Measurements from ENCODE around the gene GPRC5A. TPM values are rescaled to one million over a fixed set of nuclear protein-coding genes. Genes with fewer than 3 reads are reported as not detected.
A peak's percentile ranks its signal among the peaks of the same experiment; 100 is the strongest.

Gene GPRC5A
- polyA plus RNA-seq, 3 donors = 7.4 to 12.4 (median 11.7) TPM

- no peak for DNase-seq
Measured at GRCh38 chr12:12907552-12907951, 16.2 kb downstream of the GPRC5A start.

DNA sequence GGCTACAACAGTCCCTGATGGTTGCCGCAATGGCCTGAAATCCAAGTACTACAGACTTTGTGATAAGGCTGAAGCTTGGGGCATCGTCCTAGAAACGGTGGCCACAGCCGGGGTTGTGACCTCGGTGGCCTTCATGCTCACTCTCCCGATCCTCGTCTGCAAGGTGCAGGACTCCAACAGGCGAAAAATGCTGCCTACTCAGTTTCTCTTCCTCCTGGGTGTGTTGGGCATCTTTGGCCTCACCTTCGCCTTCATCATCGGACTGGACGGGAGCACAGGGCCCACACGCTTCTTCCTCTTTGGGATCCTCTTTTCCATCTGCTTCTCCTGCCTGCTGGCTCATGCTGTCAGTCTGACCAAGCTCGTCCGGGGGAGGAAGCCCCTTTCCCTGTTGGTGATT is 16.9 kb downstream of the GPRC5A start:
- no peak for DNase-seq

DNA sequence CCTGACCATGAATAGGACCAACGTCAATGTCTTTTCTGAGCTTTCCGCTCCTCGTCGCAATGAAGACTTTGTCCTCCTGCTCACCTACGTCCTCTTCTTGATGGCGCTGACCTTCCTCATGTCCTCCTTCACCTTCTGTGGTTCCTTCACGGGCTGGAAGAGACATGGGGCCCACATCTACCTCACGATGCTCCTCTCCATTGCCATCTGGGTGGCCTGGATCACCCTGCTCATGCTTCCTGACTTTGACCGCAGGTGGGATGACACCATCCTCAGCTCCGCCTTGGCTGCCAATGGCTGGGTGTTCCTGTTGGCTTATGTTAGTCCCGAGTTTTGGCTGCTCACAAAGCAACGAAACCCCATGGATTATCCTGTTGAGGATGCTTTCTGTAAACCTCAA is 17.3 kb downstream of the GPRC5A start:
- no peak for DNase-seq

- DNase-seq = no peak
Measured at GRCh38 chr12:12909228-12909994, 18.0 kb downstream of the GPRC5A start.

- no peak for DNase-seq
Measured at GRCh38 chr12:12909995-12910420, 18.6 kb downstream of the GPRC5A start.

DNA sequence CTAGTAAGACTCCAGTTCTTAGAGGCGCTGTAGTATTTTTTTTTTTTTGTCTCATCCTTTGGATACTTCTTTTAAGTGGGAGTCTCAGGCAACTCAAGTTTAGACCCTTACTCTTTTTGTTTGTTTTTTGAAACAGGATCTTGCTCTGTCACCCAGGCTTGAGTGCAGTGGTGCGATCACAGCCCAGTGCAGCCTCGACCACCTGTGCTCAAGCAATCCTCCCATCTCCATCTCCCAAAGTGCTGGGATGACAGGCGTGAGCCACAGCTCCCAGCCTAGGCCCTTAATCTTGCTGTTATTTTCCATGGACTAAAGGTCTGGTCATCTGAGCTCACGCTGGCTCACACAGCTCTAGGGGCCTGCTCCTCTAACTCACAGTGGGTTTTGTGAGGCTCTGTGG is 21.3 kb downstream of the GPRC5A start:
- DNase-seq = no peak

DNA sequence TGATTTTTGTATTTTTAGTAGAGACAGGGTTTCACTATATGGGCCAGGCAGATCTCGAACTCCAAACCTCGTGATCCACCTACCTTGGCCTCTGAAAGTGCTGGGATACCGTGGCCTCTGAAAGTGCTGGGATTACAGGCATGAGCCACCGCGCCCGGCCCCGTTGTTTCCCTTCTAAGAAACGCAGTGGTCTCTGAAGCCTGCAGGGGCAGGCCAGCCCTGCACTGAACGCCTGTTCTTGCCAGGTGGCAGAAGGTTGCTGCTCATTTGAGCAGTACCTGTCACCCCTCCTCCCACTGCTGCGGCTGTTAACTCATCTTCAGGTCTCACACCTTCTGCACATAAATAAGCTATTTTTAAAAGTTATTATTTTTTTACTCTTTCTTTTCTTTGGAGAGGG is 24.3 kb downstream of the GPRC5A start:
- DNase-seq = no peak

- peak; percentile 84 for DNase-seq
Measured at GRCh38 chr12:12916135-12916944, 25.0 kb downstream of the GPRC5A start.

DNA sequence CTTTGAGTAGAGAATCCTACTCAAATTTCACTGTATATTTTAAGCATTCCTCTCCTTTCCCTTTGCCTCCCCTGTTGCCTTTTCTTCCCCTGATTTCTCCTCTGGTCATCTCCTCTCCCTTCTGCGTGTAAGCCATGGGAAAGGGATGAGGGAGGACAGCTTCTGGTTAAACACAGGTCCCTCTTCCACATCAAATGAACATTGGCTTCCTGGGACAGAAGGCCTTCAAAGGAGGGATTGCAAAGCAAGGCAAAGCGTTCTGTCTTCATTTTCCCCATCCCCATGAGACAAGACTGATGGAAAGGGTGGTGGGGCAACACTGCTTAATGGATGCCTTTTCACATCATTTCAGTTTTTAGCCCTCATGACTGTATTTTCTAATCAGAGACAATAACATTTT is 26.2 kb downstream of the GPRC5A start:
- DNase-seq = no peak

DNA sequence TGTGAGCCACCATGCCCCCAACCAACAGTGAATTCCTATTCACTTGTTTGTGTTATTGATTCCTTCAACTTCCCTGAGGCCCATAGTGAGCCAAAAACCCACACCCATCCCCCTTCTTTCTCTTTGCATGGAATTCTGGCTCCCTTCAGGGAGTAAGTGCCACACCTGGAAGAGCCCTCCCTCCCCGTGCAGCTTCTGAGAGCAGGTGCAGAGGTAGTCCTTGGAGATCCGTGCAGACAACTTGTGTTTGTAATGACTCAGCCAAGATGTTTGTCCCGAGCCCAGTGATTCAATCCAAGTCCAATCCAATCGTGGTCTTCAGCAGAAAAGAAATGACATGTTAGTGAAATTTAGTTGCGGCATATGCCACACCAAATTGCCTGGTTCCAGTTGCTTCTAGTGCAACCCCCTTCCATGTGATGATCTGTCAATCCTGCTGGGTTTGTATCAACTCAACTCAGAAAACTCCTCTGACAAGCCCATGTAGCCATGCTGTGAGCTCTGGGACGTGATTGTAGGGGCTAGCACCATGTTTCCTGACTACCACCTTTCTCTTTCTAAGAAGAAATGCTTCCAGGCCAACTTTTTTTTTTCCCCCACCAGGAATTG is 27.5 kb downstream of the GPRC5A start:
- DNase-seq = no peak

DNA sequence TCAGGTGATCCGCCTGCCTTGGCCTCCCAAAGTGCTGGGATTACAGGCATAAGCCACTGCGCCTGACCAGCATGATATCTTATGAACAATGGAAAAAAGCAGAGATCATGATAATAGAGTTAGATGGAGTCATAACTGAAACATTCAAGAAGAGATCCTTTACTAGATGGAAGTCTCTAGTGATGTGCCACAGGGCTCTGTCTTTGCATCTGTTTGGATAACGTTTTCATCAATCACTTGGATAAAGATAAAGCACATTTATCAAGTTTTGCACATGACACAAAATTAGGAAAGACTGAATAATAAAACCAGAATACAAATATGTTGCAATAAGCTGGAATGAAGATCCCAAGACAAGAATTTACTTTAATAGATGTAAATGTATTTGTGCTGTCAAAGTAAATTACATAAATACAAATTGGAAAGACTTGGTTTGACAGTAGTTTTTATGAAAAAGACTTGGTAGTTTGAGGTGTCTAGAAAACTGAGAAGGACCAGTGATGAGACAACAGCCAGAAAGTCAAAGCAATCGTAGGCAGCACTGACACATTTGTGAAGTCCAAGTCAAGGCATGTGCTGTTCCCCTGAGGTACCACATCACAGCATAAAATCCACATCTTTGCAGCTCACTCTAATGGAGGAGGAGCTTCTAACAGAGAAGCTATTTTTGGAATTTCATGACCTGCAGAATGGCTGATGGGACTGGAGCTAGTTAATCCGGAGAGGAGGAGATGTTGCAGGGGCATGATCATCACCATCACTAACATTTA is 28.5 kb downstream of the GPRC5A start:
- no peak for DNase-seq

DNA sequence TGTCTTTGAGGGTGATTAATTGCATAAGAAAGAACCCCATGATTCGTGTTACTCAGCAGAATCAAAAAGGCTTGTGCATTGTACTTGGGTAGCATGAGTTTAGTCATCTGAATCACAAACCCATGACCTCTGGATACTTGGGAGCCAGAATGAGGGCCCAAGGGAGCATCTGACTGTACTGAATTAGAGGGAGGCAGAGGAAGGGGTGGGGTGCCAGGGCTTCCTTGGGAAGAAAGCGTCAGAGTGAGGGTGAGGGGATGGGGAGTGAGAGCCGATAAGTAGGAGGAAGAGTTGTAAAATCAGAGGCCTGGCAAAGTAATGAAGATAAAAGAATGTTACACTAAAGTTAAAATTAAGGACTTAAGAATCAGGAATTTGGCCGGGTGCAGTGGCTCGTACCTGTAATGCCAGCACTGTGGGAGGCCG is 30.8 kb downstream of the GPRC5A start:
- no peak for DNase-seq

DNA sequence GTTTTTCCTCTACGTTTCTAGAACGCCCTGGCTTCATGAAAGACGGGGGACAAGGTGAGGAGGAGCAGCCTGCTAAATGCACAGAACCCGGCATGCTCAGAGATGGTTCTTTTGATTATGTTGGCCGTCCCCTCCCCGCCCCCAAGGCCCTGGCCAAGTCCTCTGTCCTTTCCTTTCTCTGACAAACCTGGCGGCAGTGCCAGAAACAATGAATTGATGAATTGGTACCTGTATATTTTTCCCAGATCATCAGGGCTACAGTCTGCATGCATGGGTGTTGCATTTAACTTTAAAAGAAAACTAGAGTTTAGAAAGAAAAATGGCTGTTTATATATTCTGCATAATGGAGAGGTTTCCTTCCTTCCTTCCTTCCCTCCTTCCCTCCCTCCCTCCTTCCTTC is 31.6 kb downstream of the GPRC5A start:
- no peak for DNase-seq

DNA sequence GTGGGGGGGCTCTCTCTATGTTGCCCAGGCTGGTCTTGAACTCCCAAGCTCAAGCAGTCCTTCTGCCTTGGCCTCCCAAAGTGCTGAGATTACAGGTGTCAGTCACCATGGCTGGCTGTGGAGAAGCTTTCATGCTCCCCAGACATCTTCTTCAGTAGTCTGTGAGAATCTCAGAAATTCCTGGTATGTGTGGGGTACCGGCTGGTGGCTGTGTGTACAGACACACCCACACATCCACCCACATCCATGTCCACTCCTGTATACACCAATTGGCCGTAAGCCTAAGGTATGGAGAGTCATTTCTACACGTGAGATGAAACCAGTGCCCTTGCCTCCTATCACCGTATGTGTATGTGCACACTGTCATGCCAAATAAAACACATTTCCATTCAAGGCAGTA is 32.8 kb downstream of the GPRC5A start:
- no peak for DNase-seq

DNA sequence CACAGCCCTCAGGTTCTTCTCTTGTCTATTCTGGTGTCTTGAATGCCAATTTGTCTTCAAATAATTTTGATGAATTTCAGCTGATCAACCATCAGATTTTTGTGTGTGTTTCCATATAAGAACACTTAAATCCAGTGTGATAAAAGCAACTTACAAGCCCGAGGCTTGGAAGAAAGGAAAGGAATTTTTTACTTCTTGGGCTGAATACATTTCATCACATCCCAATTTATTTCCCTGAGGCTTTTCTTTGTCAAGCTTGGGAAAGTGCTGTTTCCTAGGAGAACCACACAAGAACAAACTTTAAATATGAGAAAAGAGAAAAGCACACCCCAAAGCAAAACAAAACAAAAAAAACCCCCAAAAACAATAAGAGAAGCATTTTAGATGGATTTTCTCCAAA is 34.0 kb downstream of the GPRC5A start:
- DNase-seq = no peak

GRCh38 chr12:12926571-12927071 is 35.3 kb downstream of the GPRC5A start:
- no peak for DNase-seq

- DNase-seq = no peak
Measured at GRCh38 chr12:12927211-12928079, 36.1 kb downstream of the GPRC5A start.

DNA sequence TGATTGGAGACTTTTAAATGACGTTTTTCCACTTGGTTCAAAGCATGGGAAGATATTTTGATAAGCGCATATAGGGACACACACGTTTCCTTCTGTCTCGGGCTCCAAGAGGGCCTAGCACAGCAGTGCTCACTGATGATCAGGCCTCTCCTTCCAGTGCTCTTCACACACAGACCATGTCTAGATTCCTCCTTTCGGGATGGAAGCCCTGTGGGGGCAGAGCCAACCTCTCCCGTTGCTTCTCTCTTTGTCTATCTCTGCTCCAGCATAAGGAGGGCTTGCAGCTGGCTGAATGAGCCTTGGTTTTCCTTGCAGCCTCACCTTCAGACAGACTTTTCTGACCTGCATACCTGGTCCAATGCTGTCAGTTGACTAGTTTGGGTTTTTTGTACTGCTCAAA is 38.3 kb downstream of the GPRC5A start:
- DNase-seq = no peak

GRCh38 chr12:12930633-12931219 is 39.4 kb downstream of the GPRC5A start:
- no peak for DNase-seq

DNA sequence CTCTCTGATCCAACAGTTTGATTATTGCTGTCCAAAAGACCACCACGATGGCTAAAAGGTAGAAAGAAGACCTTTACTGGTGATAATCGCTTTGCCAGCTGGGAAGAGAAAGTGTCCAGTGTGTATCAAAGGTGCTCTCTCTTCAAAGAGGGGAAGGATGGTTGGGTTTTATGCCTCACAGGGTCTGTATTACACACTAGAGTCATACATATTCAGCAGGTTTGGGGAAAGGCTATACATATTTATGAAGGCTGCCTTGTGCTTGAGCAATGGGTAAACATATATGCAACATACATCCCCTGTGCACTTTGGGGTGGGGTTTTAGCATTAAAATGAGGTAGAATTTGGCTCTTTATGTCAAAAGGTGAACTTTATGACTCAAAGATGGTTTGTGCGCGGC is 42.4 kb downstream of the GPRC5A start:
- no peak for DNase-seq

Measured in renal pelvis (tissue), 4 donors.